IMR-90 (cell line): ENCODE measurements around the gene SLC7A6OS.

Source experiments
- MXI1 ChIP-seq: IDR thresholded peaks from 2 replicates; pipeline ENCODE4 v1.6.1; 2012; ENCODE audit warnings: low read depth, mild to moderate bottlenecking, low read length, moderate library complexity, borderline replicate concordance
- TF ChIP-seq, protein P1 (sequence below): conservative IDR thresholded peaks from 2 replicates; pipeline ENCODE4 v1.5.1; 2012; ENCODE audit warnings: mild to moderate bottlenecking, low read depth, low read length, improper control_type of control experiment

GRCh38 chr16:68273459-68273858 lies 37.3 kb downstream of the SLC7A6OS start:
- TF ChIP-seq, protein P1, sequence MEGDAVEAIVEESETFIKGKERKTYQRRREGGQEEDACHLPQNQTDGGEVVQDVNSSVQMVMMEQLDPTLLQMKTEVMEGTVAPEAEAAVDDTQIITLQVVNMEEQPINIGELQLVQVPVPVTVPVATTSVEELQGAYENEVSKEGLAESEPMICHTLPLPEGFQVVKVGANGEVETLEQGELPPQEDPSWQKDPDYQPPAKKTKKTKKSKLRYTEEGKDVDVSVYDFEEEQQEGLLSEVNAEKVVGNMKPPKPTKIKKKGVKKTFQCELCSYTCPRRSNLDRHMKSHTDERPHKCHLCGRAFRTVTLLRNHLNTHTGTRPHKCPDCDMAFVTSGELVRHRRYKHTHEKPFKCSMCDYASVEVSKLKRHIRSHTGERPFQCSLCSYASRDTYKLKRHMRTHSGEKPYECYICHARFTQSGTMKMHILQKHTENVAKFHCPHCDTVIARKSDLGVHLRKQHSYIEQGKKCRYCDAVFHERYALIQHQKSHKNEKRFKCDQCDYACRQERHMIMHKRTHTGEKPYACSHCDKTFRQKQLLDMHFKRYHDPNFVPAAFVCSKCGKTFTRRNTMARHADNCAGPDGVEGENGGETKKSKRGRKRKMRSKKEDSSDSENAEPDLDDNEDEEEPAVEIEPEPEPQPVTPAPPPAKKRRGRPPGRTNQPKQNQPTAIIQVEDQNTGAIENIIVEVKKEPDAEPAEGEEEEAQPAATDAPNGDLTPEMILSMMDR, result no peak
- TF ChIP-seq MXI1, result no peak
